MCF 10A (cell line): ENCODE results near the gene TMEM167A. TPM values are rescaled to one million over a fixed set of nuclear protein-coding genes. Genes with fewer than 3 reads are reported as not detected.

Experiments
- BruUV-seq: library from RNA; stranded (reverse); fragments of 400-500 nt; replicated peaks from 2 replicates; lab custom pipeline; 2021; lab: Mats Ljungman, UMichigan
- CTCF ChIA-PET: fragments of 300-600 bp; sonication (Branson Sonifier 250); formaldehyde crosslinking; extraction: SDS; loops from one replicate; lab custom pipeline; 2021; ENCODE audit warnings: antibody characterized with exemption, inconsistent platforms; lab: Yijun Ruan, JAX
- POLR2A ChIA-PET: fragments of 300-600, 350-650 bp; sonication (Branson Sonifier 250); formaldehyde crosslinking; extraction: SDS; loops from one replicate; lab custom pipeline; 2020; ENCODE audit warnings: antibody characterized with exemption, inconsistent platforms; lab: Yijun Ruan, JAX
- DNase-seq: peaks from one replicate; pipeline ENCODE4 v3.0.0-alpha.2; 2018; ENCODE audit not compliant: unreplicated experiment
- H3K27ac Mint-ChIP-seq: one replicate; pipeline ENCODE4 v1.8.0; 2022; ENCODE audit warnings: mild to moderate bottlenecking, low read depth, mixed read lengths; ENCODE audit not compliant: unreplicated experiment
- H3K27me3 Mint-ChIP-seq: one replicate; pipeline ENCODE4 v1.8.0; 2022; ENCODE audit warnings: mixed read lengths; ENCODE audit not compliant: insufficient read depth, unreplicated experiment
- H3K36me3 Mint-ChIP-seq: one replicate; pipeline ENCODE4 v1.8.0; 2022; ENCODE audit warnings: mild to moderate bottlenecking, moderate library complexity, mixed read lengths; ENCODE audit not compliant: insufficient read depth, unreplicated experiment
- H3K4me1 Mint-ChIP-seq: one replicate; pipeline ENCODE4 v1.8.0; 2022; ENCODE audit warnings: mixed read lengths; ENCODE audit not compliant: insufficient read depth, unreplicated experiment
- H3K4me3 Mint-ChIP-seq: one replicate; pipeline ENCODE4 v1.8.0; 2022; ENCODE audit warnings: mild to moderate bottlenecking, moderate library complexity, mixed read lengths; ENCODE audit not compliant: unreplicated experiment
- H3K9me3 Mint-ChIP-seq: one replicate; pipeline ENCODE4 v1.8.0; 2022; ENCODE audit warnings: mixed read lengths; ENCODE audit not compliant: unreplicated experiment
- CTCF ChIP-seq: fragments of 200-600 bp; IDR thresholded peaks from one replicate; pipeline ENCODE4 v1.8.0; 2022; ENCODE audit warnings: antibody characterized with exemption, mild to moderate bottlenecking; ENCODE audit not compliant: unreplicated experiment
- intact Hi-C: fragments of 100-400 bp; cut with micrococcal nuclease; formaldehyde crosslinking; loops from 2 replicates; pipeline ENCODE4 v1.14.1; 2022
- total RNA-seq: library from RNA; stranded (reverse); gene quantifications from 2 replicates; pipeline ENCODE4 v1.2.3, GENCODE V29; 2022

Gene TMEM167A
- total RNA-seq, 1 experiment from 2014 or later: 84.1 TPM

- Mint-ChIP-seq H3K36me3 (no peaks in the 10 kb centered on the region), H3K4me1 (no peaks in the 10 kb centered on the region), H3K27me3 (no peaks in the 10 kb centered on the region), H3K4me3 (no peak overlapping the region), H3K9me3 (peaks cover 4% of the 10 kb centered on the region), H3K27ac (no peak overlapping the region)
- intact Hi-C loops: no loop called here
- TF ChIP-seq CTCF: no peak
- BruUV-seq: no TSS peak
- no peak for DNase-seq
- ChIA-PET POLR2A (no interaction called here), CTCF (no interaction called here)
Observed at GRCh38 chr5:83022334-83022733, 54.9 kb downstream of the TMEM167A start.

- intact Hi-C loops: no loop called here
- H3K27ac Mint-ChIP-seq: no peak overlapping the region
- BruUV-seq: no TSS peak
- H3K4me3 Mint-ChIP-seq: no peak overlapping the region
- DNase-seq: no peak
- H3K4me1 Mint-ChIP-seq: no peaks in the 10 kb centered on the region
- TF ChIP-seq CTCF: no peak
- H3K36me3 Mint-ChIP-seq: no peaks in the 10 kb centered on the region
- ChIA-PET CTCF (interaction anchor here (0.6 to 0.9 kb wide), 2 partner anchors 13 to 449 kb away, joined by 3 to 4 read pairs; no protein-coding TSS in a partner anchor), POLR2A (interaction anchor here (0.6 kb wide), 1 partner anchor 710 kb away, joined by 3 read pairs; no protein-coding TSS in a partner anchor)
- H3K27me3 Mint-ChIP-seq: no peaks in the 10 kb centered on the region
- H3K9me3 Mint-ChIP-seq: peaks cover 7% of the 10 kb centered on the region
Observed at GRCh38 chr5:83015676-83016075, 61.5 kb downstream of the TMEM167A start.

GRCh38 chr5:83011985-83012384 lies 65.2 kb downstream of the TMEM167A start:
- Mint-ChIP-seq H3K27ac (no peak overlapping the region), H3K27me3 (no peaks in the 10 kb centered on the region), H3K4me3 (no peak overlapping the region), H3K4me1 (no peaks in the 10 kb centered on the region), H3K9me3 (no peaks in the 10 kb centered on the region), H3K36me3 (no peaks in the 10 kb centered on the region)
- ChIA-PET CTCF (interaction anchor here (0.6 kb wide), 2 partner anchors 10 to 37 kb away, joined by 3 read pairs; no protein-coding TSS in a partner anchor), POLR2A (no interaction called here)
- intact Hi-C loops: no loop called here
- TF ChIP-seq CTCF: no peak
- no peak for DNase-seq
- BruUV-seq: no TSS peak

DNA sequence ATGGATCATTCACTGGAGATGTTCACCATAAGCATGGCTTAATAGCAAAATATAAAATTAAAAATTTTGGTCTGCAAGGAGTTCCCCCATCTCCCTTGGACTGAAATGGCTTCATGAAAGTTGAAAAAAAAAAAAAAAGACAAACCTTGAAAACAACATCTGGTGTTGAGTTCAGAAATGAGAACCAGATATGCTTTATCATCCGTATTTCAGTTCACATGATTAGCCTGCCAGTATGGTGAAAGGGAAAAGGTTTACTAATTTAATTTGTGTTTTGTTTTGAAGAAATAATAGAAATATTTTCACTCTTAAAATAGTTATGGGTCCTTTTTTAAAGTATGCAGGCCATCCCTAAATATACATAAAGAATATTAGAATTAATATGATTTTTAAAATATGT lies 67.8 kb downstream of the TMEM167A start:
- no peaks in the 10 kb centered on the region for H3K9me3 Mint-ChIP-seq
- H3K4me1 Mint-ChIP-seq: no peaks in the 10 kb centered on the region
- no peak overlapping the region for H3K27ac Mint-ChIP-seq
- ChIA-PET POLR2A (no interaction called here), CTCF (no interaction called here)
- no peak for DNase-seq
- intact Hi-C loops: no loop called here
- no peaks in the 10 kb centered on the region for H3K27me3 Mint-ChIP-seq
- H3K36me3 Mint-ChIP-seq: no peaks in the 10 kb centered on the region
- H3K4me3 Mint-ChIP-seq: no peak overlapping the region
- no TSS peak for BruUV-seq
- TF ChIP-seq CTCF: no peak
